HG03159 (cell line): ENCODE measurements around the gene ADAMTS10.
"Not testable (repeated sequence)": the region's sequence is repeated elsewhere in the genome, so short reads cannot be mapped to it uniquely, and the experiment has no call there.

Experiments
- ATAC-seq: cut with Tn5 transposase; IDR thresholded peaks from one replicate; pipeline ENCODE4 v1.9.1; 2021; ENCODE audit warnings: mild to moderate bottlenecking, moderate library complexity; ENCODE audit not compliant: unreplicated experiment

The ADAMTS10 gene

GRCh38 chr19:8610041-8610935 is at the start of gene ADAMTS10:
Gene ADAMTS10 (minus strand): TSS chr19:8610715. CDS start chr19:8605710, 5,005 bp downstream.
- ATAC-seq = no peak

- no peak for ATAC-seq
These were observed 49.4 kb upstream of the ADAMTS10 start for GRCh38 chr19:8659905-8660304.

- ATAC-seq = no peak
These were observed 47.4 kb upstream of the ADAMTS10 start for GRCh38 chr19:8657869-8658268.

- no peak for ATAC-seq
These were observed 44.8 kb upstream of the ADAMTS10 start for GRCh38 chr19:8655340-8655709.

- ATAC-seq = no peak
These were observed 44.2 kb upstream of the ADAMTS10 start for GRCh38 chr19:8654591-8655339.

GRCh38 chr19:8648240-8648639 is 37.7 kb upstream of the ADAMTS10 start:
- no peak for ATAC-seq

- ATAC-seq = no peak
These were observed 33.5 kb upstream of the ADAMTS10 start for GRCh38 chr19:8643860-8644653.

GRCh38 chr19:8642561-8642960 is 32.0 kb upstream of the ADAMTS10 start:
- ATAC-seq = no peak

GRCh38 chr19:8641908-8642547 is 31.5 kb upstream of the ADAMTS10 start:
- no peak for ATAC-seq

- ATAC-seq = no peak
These were observed 30.8 kb upstream of the ADAMTS10 start for GRCh38 chr19:8641221-8641907.

- ATAC-seq = no peak
These were observed 30.0 kb upstream of the ADAMTS10 start for GRCh38 chr19:8640402-8641004.

GRCh38 chr19:8639821-8640401 is 29.4 kb upstream of the ADAMTS10 start:
- no peak for ATAC-seq

- no peak for ATAC-seq
These were observed 27.6 kb upstream of the ADAMTS10 start for GRCh38 chr19:8638078-8638619.

GRCh38 chr19:8637070-8637469 is 26.6 kb upstream of the ADAMTS10 start:
- ATAC-seq = not testable (repeated sequence)

- ATAC-seq = no peak
These were observed 24.9 kb upstream of the ADAMTS10 start for GRCh38 chr19:8635422-8635821.

GRCh38 chr19:8631425-8631819 is 20.9 kb upstream of the ADAMTS10 start:
- ATAC-seq = no peak

- ATAC-seq = no peak
These were observed 20.4 kb upstream of the ADAMTS10 start for GRCh38 chr19:8630796-8631424.

- ATAC-seq = no peak
These were observed 19.6 kb upstream of the ADAMTS10 start, which contains the start of gene NFILZ for GRCh38 chr19:8629996-8630683. Gene NFILZ (plus strand): TSS chr19:8630633. CDS start chr19:8676766, 46,133 bp downstream.
